OCI-LY7 (cell line): ENCODE results near the gene NBR1.

Experiments used
- CTCF ChIP-seq: fragments of 200-600 bp; sonication (generic); conservative IDR thresholded peaks from 2 replicates; pipeline ENCODE4 v1.5.1; 2014; ENCODE audit warnings: mild to moderate bottlenecking, antibody characterized with exemption, low read length, moderate library complexity, mixed read lengths
- EZH2phosphoT487 ChIP-seq: fragments of 200-600 bp; sonication (generic); IDR thresholded peaks from 2 replicates; pipeline ENCODE4 v1.6.1; 2018; ENCODE audit warnings: low read depth, borderline replicate concordance, mild to moderate bottlenecking, mixed run types, antibody characterized with exemption, low read length, moderate library complexity, mixed read lengths

GRCh38 chr17:43193251-43193650 is 22.2 kb downstream of the NBR1 start:
- TF ChIP-seq CTCF: no peak
- TF ChIP-seq EZH2phosphoT487: no peak
